ENCODE data around the gene GATA5. TPM values are rescaled to one million over a fixed set of nuclear protein-coding genes. Genes with fewer than 3 reads are reported as not detected.

Gene GATA5
- total and polyA plus RNA-seq, 12 donors: 0.11 to 5.1 (median 0.60) TPM

- H3K27ac ChIP-seq: no peak overlapping the region
- no peak for DNase-seq
- intact Hi-C loops (cut with DNase I): no loop called here
Measured at GRCh38 chr20:62430866-62431447, 44.8 kb downstream of the GATA5 start.

GRCh38 chr20:62430311-62430853 lies 45.4 kb downstream of the GATA5 start:
- 66% methylated on average over 10 of the region's 10 CpGs for WGBS, 2 donors
- DNase-seq: no peak
- H3K9me3 ChIP-seq: no peaks in the 10 kb centered on the region
- intact Hi-C loops (cut with DNase I): no loop called here
- no peak for ATAC-seq
- no peaks in the 10 kb centered on the region for H3K36me3 ChIP-seq
- H3K27ac ChIP-seq: no peak overlapping the region
- H3K4me1 ChIP-seq: peaks cover 0 to 15% (median 4%) of the 10 kb centered on the region in 9 donors
- TF ChIP-seq CTCF (IDR thresholded peaks at IDR 0.05): no peak
- no peak overlapping the region for H3K4me3 ChIP-seq
- peaks cover 0 to 17% (median 0%) of the 10 kb centered on the region in 7 donors for H3K27me3 ChIP-seq

More at GRCh38 chr20:62430866-62431447, 44.8 kb downstream of the GATA5 start:
- Histone ChIP-seq H3K27me3 (peaks cover 0 to 18% (median 0%) of the 10 kb centered on the region in 7 donors), H3K36me3 (no peaks in the 10 kb centered on the region), H3K4me3 (no peak overlapping the region), H3K9me3 (no peaks in the 10 kb centered on the region), H3K4me1 (peaks cover 0 to 19% (median 4%) of the 10 kb centered on the region in 9 donors)
- no peak for TF ChIP-seq CTCF (IDR thresholded peaks at IDR 0.05)
- no peak for ATAC-seq
- WGBS, 2 donors: 63 to 65% methylated on average over 23 of the region's 23 CpGs

- WGBS, 2 donors: 81 to 89% methylated on average over 23 of the region's 23 CpGs
- ATAC-seq (no peak), DNase-seq (no peak)
- no peak for TF ChIP-seq CTCF (IDR thresholded peaks at IDR 0.05)
- no peaks in the 10 kb centered on the region for H3K36me3 ChIP-seq
- no peak overlapping the region for H3K4me3 ChIP-seq
- intact Hi-C loops (cut with DNase I): loop anchor here in 2 of 10 donors (10.0 kb wide), 2 partner anchors 55 to 145 kb away; no protein-coding TSS in a partner anchor
- H3K27ac ChIP-seq: no peak overlapping the region
- peaks cover 0 to 24% (median 6%) of the 10 kb centered on the region in 7 donors for H3K27me3 ChIP-seq
- no peaks in the 10 kb centered on the region for H3K9me3 ChIP-seq
- peaks cover 0 to 15% (median 3%) of the 10 kb centered on the region in 9 donors for H3K4me1 ChIP-seq
Measured at GRCh38 chr20:62429455-62430310, 46.1 kb downstream of the GATA5 start.
